Activated T-helper 2 cell treated with anti-CD3 and anti-CD28 coated beads, Interferon-gamma antibody, Interleukin-2, Interleukin-4, amounts not matched to agents 10 μg/mL and 5 μg/mL and 100 μg/mL, durations not matched to agents 14 hours and 24 hours and 36 hours (primary cell): ENCODE results near the gene WASF2. TPM values are rescaled to one million over a fixed set of nuclear protein-coding genes. Genes with fewer than 3 reads are reported as not detected.
"Not testable (repeated sequence)": the region's sequence is repeated elsewhere in the genome, so short reads cannot be mapped to it uniquely, and the experiment has no call there.

Source experiments
- DNase-seq: peaks from one replicate; pipeline ENCODE4 v3.0.0; 2021; ENCODE audit warnings: low spot score
- H3K27ac Mint-ChIP-seq: one replicate; pipeline ENCODE4 v1.8.0; 2021; ENCODE audit warnings: mixed read lengths
- H3K27me3 Mint-ChIP-seq: one replicate; pipeline ENCODE4 v1.8.0; 2021; ENCODE audit warnings: low read depth, mixed read lengths
- H3K36me3 Mint-ChIP-seq: one replicate; pipeline ENCODE4 v1.8.0; 2021; ENCODE audit warnings: low read depth, mixed read lengths
- H3K4me1 Mint-ChIP-seq: one replicate; pipeline ENCODE4 v1.8.0; 2021; ENCODE audit warnings: low read depth, mixed read lengths
- H3K4me3 Mint-ChIP-seq: one replicate; pipeline ENCODE4 v1.8.0; 2021; ENCODE audit warnings: low read depth, mild to moderate bottlenecking, moderate library complexity, mixed read lengths
- H3K9me3 Mint-ChIP-seq: one replicate; pipeline ENCODE4 v1.8.0; 2021; ENCODE audit warnings: mixed read lengths
- intact Hi-C: fragments of 100-400 bp; cut with micrococcal nuclease; formaldehyde crosslinking; loops from one replicate; pipeline ENCODE4 v1.15.1; 2023
- total RNA-seq: library from RNA; stranded (reverse); gene quantifications from 2 replicates; pipeline ENCODE4 v1.2.3, GENCODE V29; 2022

Gene WASF2
- total RNA-seq, 1 donor from 2014 or later = 128 TPM

- peaks cover 36% of the 10 kb centered on the region for H3K36me3 Mint-ChIP-seq
- H3K27me3 Mint-ChIP-seq = no peaks in the 10 kb centered on the region
- no peak for DNase-seq
- peaks cover 58% of the 10 kb centered on the region for H3K4me1 Mint-ChIP-seq
- peak overlapping the region; percentile 14 for H3K27ac Mint-ChIP-seq
- H3K4me3 Mint-ChIP-seq = no peak overlapping the region
- intact Hi-C loops = no loop called here
- H3K9me3 Mint-ChIP-seq = no peaks in the 10 kb centered on the region
Measured at GRCh38 chr1:27447883-27448282, 42.1 kb downstream of the WASF2 start.

DNA sequence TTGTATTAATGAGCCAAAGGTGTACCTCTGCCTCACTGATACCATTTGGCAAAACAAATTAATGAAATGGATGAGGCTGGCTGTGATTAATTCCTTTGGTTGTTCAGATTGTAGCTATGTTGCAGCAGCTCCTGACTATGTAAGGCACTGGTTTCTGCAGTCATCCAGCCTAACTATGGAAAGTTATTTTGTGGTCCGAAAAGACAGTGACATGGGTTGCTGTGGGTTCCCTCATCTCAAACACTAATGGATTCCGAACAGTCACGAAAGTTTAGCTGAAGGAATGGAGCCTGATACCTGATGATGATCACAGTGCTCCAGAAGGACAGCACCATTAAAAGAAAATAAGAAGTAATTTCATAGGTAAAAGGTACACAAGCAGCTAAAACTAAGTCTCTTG is 42.6 kb downstream of the WASF2 start:
- Mint-ChIP-seq H3K36me3 (peaks cover 36% of the 10 kb centered on the region), H3K27ac (peak overlapping the region; percentile 14), H3K4me1 (peaks cover 58% of the 10 kb centered on the region), H3K9me3 (no peaks in the 10 kb centered on the region), H3K27me3 (no peaks in the 10 kb centered on the region), H3K4me3 (no peak overlapping the region)
- no peak for DNase-seq
- intact Hi-C loops = no loop called here

- Mint-ChIP-seq H3K36me3 (peaks cover 36% of the 10 kb centered on the region), H3K4me1 (peaks cover 58% of the 10 kb centered on the region), H3K27me3 (no peaks in the 10 kb centered on the region), H3K27ac (peak overlapping the region; percentile 30), H3K4me3 (no peak overlapping the region), H3K9me3 (no peaks in the 10 kb centered on the region)
- DNase-seq = no peak
- intact Hi-C loops = no loop called here
Measured at GRCh38 chr1:27446496-27447020, 43.4 kb downstream of the WASF2 start.

- Mint-ChIP-seq H3K36me3 (peaks cover 34% of the 10 kb centered on the region), H3K27ac (peak overlapping the region; percentile 96), H3K4me3 (peak overlapping the region; percentile 67), H3K4me1 (peaks cover 52% of the 10 kb centered on the region), H3K27me3 (no peaks in the 10 kb centered on the region), H3K9me3 (no peaks in the 10 kb centered on the region)
- no peak for DNase-seq
- intact Hi-C loops = loop anchor here (1.0 to 2.0 kb wide), 2 partner anchors 43 to 77 kb away; no protein-coding TSS in a partner anchor
Measured at GRCh38 chr1:27445177-27445936, 44.6 kb downstream of the WASF2 start.

GRCh38 chr1:27444632-27445031 is 45.3 kb downstream of the WASF2 start:
- DNase-seq = no peak
- Mint-ChIP-seq H3K27ac (peak overlapping the region; percentile 96), H3K9me3 (no peaks in the 10 kb centered on the region), H3K4me1 (peaks cover 48% of the 10 kb centered on the region), H3K36me3 (peaks cover 38% of the 10 kb centered on the region), H3K27me3 (no peaks in the 10 kb centered on the region), H3K4me3 (peak overlapping the region; percentile 67)
- intact Hi-C loops = loop anchor here (1.0 to 2.0 kb wide), 4 partner anchors 22 to 78 kb away; no protein-coding TSS in a partner anchor

DNA sequence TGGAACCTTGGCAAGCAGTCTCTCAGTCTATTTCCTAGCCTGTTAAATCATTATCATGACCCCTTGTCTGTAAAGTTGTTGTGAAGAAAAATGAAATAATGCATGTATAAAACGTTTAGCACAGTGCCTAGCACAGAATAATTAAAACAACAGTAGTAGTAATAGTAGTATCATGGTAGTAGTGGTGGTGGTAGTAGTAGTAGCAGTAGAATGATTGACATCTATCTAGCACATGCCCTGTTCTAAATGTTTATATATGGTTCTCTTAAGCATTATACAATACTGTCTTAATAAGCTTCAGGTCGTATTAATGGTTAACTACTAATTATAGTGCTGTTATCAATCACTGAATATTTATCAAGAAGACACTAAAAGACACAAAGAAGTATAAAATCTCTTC is 50.8 kb downstream of the WASF2 start:
- DNase-seq = no peak
- intact Hi-C loops = no loop called here
- Mint-ChIP-seq H3K4me3 (no peak overlapping the region), H3K27me3 (no peaks in the 10 kb centered on the region), H3K27ac (peak overlapping the region; percentile 9), H3K36me3 (peaks cover 33% of the 10 kb centered on the region), H3K9me3 (no peaks in the 10 kb centered on the region), H3K4me1 (peaks cover 48% of the 10 kb centered on the region)

- intact Hi-C loops = no loop called here
- Mint-ChIP-seq H3K27ac (peak overlapping the region; percentile 9), H3K9me3 (no peaks in the 10 kb centered on the region), H3K4me3 (no peak overlapping the region), H3K27me3 (no peaks in the 10 kb centered on the region), H3K36me3 (peaks cover 30% of the 10 kb centered on the region), H3K4me1 (peaks cover 45% of the 10 kb centered on the region)
- no peak for DNase-seq
Measured at GRCh38 chr1:27438621-27439061, 51.3 kb downstream of the WASF2 start.

- H3K4me1 Mint-ChIP-seq = peaks cover 57% of the 10 kb centered on the region
- no peaks in the 10 kb centered on the region for H3K9me3 Mint-ChIP-seq
- no peaks in the 10 kb centered on the region for H3K27me3 Mint-ChIP-seq
- peak overlapping the region; percentile 55 for H3K27ac Mint-ChIP-seq
- intact Hi-C loops = no loop called here
- DNase-seq = no peak
- peaks cover 34% of the 10 kb centered on the region for H3K36me3 Mint-ChIP-seq
- peak overlapping the region; percentile 49 for H3K4me3 Mint-ChIP-seq
Measured at GRCh38 chr1:27436204-27437159, 53.5 kb downstream of the WASF2 start.

DNA sequence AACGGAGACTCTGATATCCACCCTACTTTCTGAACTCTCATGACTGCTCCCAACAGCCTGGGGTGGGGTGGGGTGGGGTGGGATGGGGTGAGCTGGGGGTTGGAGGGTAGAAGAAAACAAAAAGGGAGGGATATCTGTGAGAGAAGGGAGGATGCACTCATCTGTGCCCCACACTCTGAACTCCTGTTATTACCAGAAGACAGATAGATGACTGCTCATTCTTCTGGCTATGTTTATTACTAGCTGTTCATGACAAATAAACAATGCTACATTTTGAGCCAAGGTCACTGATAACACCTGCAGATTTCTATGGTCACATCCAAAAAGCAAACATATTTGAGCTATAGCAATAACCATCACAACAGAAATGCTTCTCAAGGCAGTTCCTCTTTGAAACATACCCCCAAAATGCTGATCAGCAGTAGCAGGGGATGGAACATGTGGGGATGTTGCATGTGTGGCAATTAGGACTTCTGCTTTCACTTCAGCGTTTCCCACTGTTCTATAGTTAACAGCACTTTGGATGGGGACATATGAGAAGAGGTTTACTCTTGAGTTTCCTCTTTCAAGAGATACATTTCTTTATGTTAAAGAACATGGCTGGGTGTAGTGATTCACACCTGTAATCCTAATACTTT is 54.3 kb downstream of the WASF2 start:
- peak overlapping the region; percentile 49 for H3K4me3 Mint-ChIP-seq
- no peaks in the 10 kb centered on the region for H3K9me3 Mint-ChIP-seq
- no peak for DNase-seq
- peaks cover 64% of the 10 kb centered on the region for H3K4me1 Mint-ChIP-seq
- intact Hi-C loops = no loop called here
- no peaks in the 10 kb centered on the region for H3K27me3 Mint-ChIP-seq
- peak overlapping the region; percentile 55 for H3K27ac Mint-ChIP-seq
- H3K36me3 Mint-ChIP-seq = peaks cover 34% of the 10 kb centered on the region

- Mint-ChIP-seq H3K27me3 (no peaks in the 10 kb centered on the region), H3K4me3 (no peak overlapping the region), H3K27ac (no peak overlapping the region), H3K36me3 (peaks cover 19% of the 10 kb centered on the region), H3K9me3 (no peaks in the 10 kb centered on the region), H3K4me1 (peaks cover 67% of the 10 kb centered on the region)
- DNase-seq = no peak
- intact Hi-C loops = no loop called here
Measured at GRCh38 chr1:27433706-27434105, 56.3 kb downstream of the WASF2 start.

DNA sequence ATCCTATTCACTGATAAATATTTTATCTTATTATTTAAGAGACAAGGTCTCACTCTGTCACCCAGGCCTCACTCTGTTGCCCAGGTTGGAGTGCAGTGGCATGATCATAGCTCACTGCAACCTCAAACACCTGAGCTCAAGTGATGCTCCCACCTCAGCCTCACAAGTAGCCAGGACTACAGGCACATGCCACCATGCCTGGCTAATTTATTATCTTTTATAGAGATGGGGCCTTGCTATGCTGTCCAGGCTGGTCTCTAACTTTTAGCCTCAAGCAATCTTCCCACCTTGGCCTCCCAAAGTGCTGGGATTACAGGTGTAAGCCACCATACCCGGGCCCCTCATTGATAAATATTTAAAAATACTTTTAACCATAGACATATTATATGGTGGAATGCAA is 57.2 kb downstream of the WASF2 start:
- DNase-seq, H3K9me3 Mint-ChIP-seq, intact Hi-C loops, H3K27me3 Mint-ChIP-seq, H3K27ac Mint-ChIP-seq, H3K4me3 Mint-ChIP-seq: not testable (repeated sequence)
- Mint-ChIP-seq H3K36me3 (peaks cover 22% of the 10 kb centered on the region), H3K4me1 (peaks cover 67% of the 10 kb centered on the region)

DNA sequence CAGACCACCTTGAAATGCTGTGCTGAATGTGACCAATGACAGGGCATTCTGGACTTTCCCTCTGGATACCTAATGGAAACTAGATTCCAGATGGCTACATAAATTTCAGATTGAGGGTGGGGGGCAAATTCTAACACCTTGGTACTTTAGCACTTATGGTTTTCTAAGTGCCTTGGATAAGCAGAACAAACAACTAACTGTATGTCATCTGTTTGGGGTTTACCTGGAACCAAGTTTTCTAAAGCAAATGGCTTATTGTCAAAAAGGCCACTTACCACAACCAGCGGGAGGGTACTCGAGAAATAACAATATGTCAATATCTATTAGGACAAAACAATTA is 58.4 kb downstream of the WASF2 start:
- intact Hi-C loops = loop anchor here (1.0 kb wide), 1 partner anchor 9 kb away; no protein-coding TSS in a partner anchor
- Mint-ChIP-seq H3K4me1 (peaks cover 66% of the 10 kb centered on the region), H3K9me3 (no peaks in the 10 kb centered on the region), H3K27ac (peak overlapping the region; percentile 62), H3K4me3 (no peak overlapping the region), H3K27me3 (no peaks in the 10 kb centered on the region), H3K36me3 (peaks cover 33% of the 10 kb centered on the region)
- DNase-seq = no peak
